HCT116 (cell line): ENCODE data around the gene EIF1AD. TPM values are rescaled to one million over a fixed set of nuclear protein-coding genes. Genes with fewer than 3 reads are reported as not detected.

Experiments used
- ATAC-seq: fragments of 200-7000 bp; cut with Tn5 transposase; 2 replicates; pipeline ENCODE4 v1.9.1; 2020; ENCODE audit warnings: mild to moderate bottlenecking, moderate library complexity
- BruUV-seq: library from RNA; stranded (reverse); fragments of 400-500 nt; replicated peaks from 2 replicates; lab custom pipeline; 2021; lab: Mats Ljungman, UMichigan
- CTCF ChIA-PET: fragments of 300-600 bp; sonication (Branson Sonifier 250); formaldehyde crosslinking; loops from one replicate; lab custom pipeline; 2021; ENCODE audit warnings: antibody characterized with exemption; lab: Charles Lee
- POLR2A ChIA-PET: fragments of 300-600, 350-600 bp; sonication (Branson Sonifier 250); formaldehyde crosslinking; loops from one replicate; lab custom pipeline; 2021; ENCODE audit warnings: antibody characterized with exemption; lab: Charles Lee
- RAD21 ChIA-PET, 2 experiments: fragments of 300-600 bp; sonication (Branson Sonifier 250); formaldehyde crosslinking; loops; one replicate each; lab custom pipeline; 2023; ENCODE audit warnings: low total read pairs in 2 of 2; ENCODE audit not compliant: uncharacterized antibody in 2 of 2, unreplicated experiment in 2 of 2, low non-redundant PET in 1 of 2; lab: Charles Lee
- DNase-seq: peaks from one replicate; pipeline ENCODE4 v3.0.0-alpha.2; 2010; ENCODE audit warnings: low read depth, low spot score
- H2AFZ ChIP-seq: fragments of 200-600 bp; shearing (Covaris generic), sonication (generic); 2 replicates; pipeline ENCODE4 v1.6.1; 2017; ENCODE audit warnings: low read depth, mixed run types, mixed read lengths, antibody characterized with exemption, low read length; ENCODE audit not compliant: poor library complexity, severe bottlenecking
- H3K27ac ChIP-seq: 2 replicates; pipeline ENCODE4 v1.5.1; 2012; ENCODE audit warnings: low read depth, low read length
- H3K27me3 ChIP-seq: fragments of 200-600 bp; sonication (generic); 2 replicates; pipeline ENCODE4 v1.6.1; 2016; ENCODE audit warnings: mixed run types, low read length, mixed read lengths; ENCODE audit not compliant: insufficient read depth
- H3K36me3 ChIP-seq, 2 experiments: fragments of 200-500 bp in 1 of 2; fragments of 200-600 bp in 1 of 2; sonication (Bioruptor generic) in 1 of 2; sonication (generic) in 1 of 2; 2 replicates each; pipeline versions ENCODE4 v1.5.1 to v1.6.1; 2014 to 2016; ENCODE audit warnings: low read length in 2 of 2, inconsistent platforms in 1 of 2, mixed read lengths in 1 of 2, mixed run types in 1 of 2; ENCODE audit not compliant: insufficient read depth in 2 of 2, control insufficient read depth in 1 of 2
- H3K4me1 ChIP-seq, 2 experiments: fragments of 200-600 bp in 1 of 2; sonication (generic) in 1 of 2; 2 replicates each; pipeline versions ENCODE4 v1.5.1 to v1.6.1; 2012 to 2017; ENCODE audit warnings: low read length in 2 of 2, inconsistent platforms in 1 of 2, mild to moderate bottlenecking in 1 of 2, mixed read lengths in 1 of 2, mixed run types in 1 of 2, moderate library complexity in 1 of 2; ENCODE audit not compliant: insufficient read depth in 2 of 2, control insufficient read depth in 1 of 2
- H3K4me2 ChIP-seq: fragments of 200-600 bp; sonication (generic); 2 replicates; pipeline ENCODE4 v1.6.1; 2017; ENCODE audit warnings: mixed run types, low read length, mixed read lengths
- H3K4me3 ChIP-seq, 2 experiments: fragments of 200-600 bp in 1 of 2; sonication (generic) in 1 of 2; replicated peaks in 1 of 2; 2 replicates each; pipeline ENCODE4 v1.5.1; 2011 to 2016; ENCODE audit warnings: low read length in 2 of 2, control low read depth in 1 of 2, low read depth in 1 of 2, mild to moderate bottlenecking in 1 of 2, mixed read lengths in 1 of 2, mixed run types in 1 of 2
- H3K79me2 ChIP-seq: fragments of 200-600 bp; sonication (generic); 2 replicates; pipeline ENCODE4 v1.6.1; 2017; ENCODE audit warnings: mild to moderate bottlenecking, mixed run types, low read length, moderate library complexity, mixed read lengths; ENCODE audit not compliant: insufficient read depth
- H3K9ac ChIP-seq: fragments of 200-600 bp; sonication (generic); 2 replicates; pipeline ENCODE4 v1.6.1; 2016; ENCODE audit warnings: low read length, mixed read lengths
- H3K9me2 ChIP-seq: fragments of 200-600 bp; sonication (generic), shearing (Covaris generic); 2 replicates; pipeline ENCODE4 v1.6.1; 2017; ENCODE audit warnings: mixed run types, mild to moderate bottlenecking, moderate library complexity; ENCODE audit not compliant: insufficient read depth
- H3K9me3 ChIP-seq, 2 experiments: fragments of 200-500 bp in 1 of 2; fragments of 200-600 bp in 1 of 2; sonication (Bioruptor generic) in 1 of 2; sonication (generic) in 1 of 2; 2 replicates each; pipeline ENCODE4 v1.6.1; 2014 to 2017; ENCODE audit warnings: low read length in 2 of 2, mixed read lengths in 2 of 2, inconsistent platforms in 1 of 2, low read depth in 1 of 2, mild to moderate bottlenecking in 1 of 2, mixed run types in 1 of 2, moderate library complexity in 1 of 2; ENCODE audit not compliant: control insufficient read depth in 1 of 2, insufficient read depth in 1 of 2
- H4K20me1 ChIP-seq: fragments of 200-600 bp; sonication (generic), shearing (Covaris generic); 2 replicates; pipeline ENCODE4 v1.6.1; 2017; ENCODE audit warnings: mixed run types, mild to moderate bottlenecking, moderate library complexity; ENCODE audit not compliant: insufficient read depth
- ATF3 ChIP-seq: IDR thresholded peaks from 2 replicates; pipeline ENCODE4 v1.6.1; 2012
- CBX3 ChIP-seq: IDR thresholded peaks from 2 replicates; pipeline ENCODE4 v1.6.1; 2012; ENCODE audit warnings: low read depth
- CEBPB ChIP-seq: IDR thresholded peaks from 2 replicates; pipeline ENCODE4 v1.6.1; 2012; ENCODE audit warnings: low read depth
- ELF1 ChIP-seq: IDR thresholded peaks from 2 replicates; pipeline ENCODE4 v1.6.1; 2012; ENCODE audit warnings: low read depth, borderline replicate concordance
- EZH2 ChIP-seq: fragments of 200-600 bp; sonication (generic); IDR thresholded peaks from 2 replicates; pipeline ENCODE4 v1.6.1; 2017; ENCODE audit warnings: antibody characterized with exemption, mixed run types
- FOSL1 ChIP-seq: IDR thresholded peaks from 2 replicates; pipeline ENCODE4 v1.6.1; 2012; ENCODE audit warnings: low read depth
- MAX ChIP-seq: IDR thresholded peaks from 2 replicates; pipeline ENCODE4 v1.6.1; 2012
- POLR2A ChIP-seq: IDR thresholded peaks from 2 replicates; pipeline ENCODE4 v1.7.0; 2011; ENCODE audit warnings: borderline replicate concordance; ENCODE audit not compliant: insufficient read depth, insufficient read length; ENCODE audit errors: extremely low read depth
- RAD21 ChIP-seq: IDR thresholded peaks from 2 replicates; pipeline ENCODE4 v1.6.1; 2012; ENCODE audit warnings: low read depth, mild to moderate bottlenecking
- SRF ChIP-seq: IDR thresholded peaks from 2 replicates; pipeline ENCODE4 v1.6.1; 2012; ENCODE audit warnings: low read depth
- YY1 ChIP-seq: IDR thresholded peaks from 2 replicates; pipeline ENCODE4 v1.6.1; 2011; ENCODE audit warnings: low read length, low read depth, moderate library complexity, mild to moderate bottlenecking; ENCODE audit not compliant: insufficient replicate concordance; ENCODE audit errors: extremely low read depth
- ZFX ChIP-seq: fragments of 450-650 bp; IDR thresholded peaks from 2 replicates; pipeline ENCODE4 v1.6.1; 2017
- intact Hi-C: fragments of 100-400 bp; cut with micrococcal nuclease; formaldehyde crosslinking; loops from 2 replicates; pipeline ENCODE4 v1.10.0; 2022
- total RNA-seq: library from RNA; stranded (reverse); gene quantifications from one replicate; pipeline ENCODE4 v1.2.1, GENCODE V29; 2021; ENCODE audit not compliant: unreplicated experiment

Gene EIF1AD
- total RNA-seq, 1 experiment from 2014 or later: 45.5 TPM

GRCh38 chr11:66014804-66015453 is 13.0 kb upstream of the EIF1AD start:
- Histone ChIP-seq H3K4me3 (peak overlapping the region in 1 of 2 experiments; percentile 37; a peak in 2 of 4 replicates), H2AFZ (no peak overlapping the region), H3K4me1 (peaks cover 58 to 94% of the 10 kb centered on the region in 2 experiments), H3K27ac (peak overlapping the region; percentile 98)
- POLR2A ChIA-PET: interaction anchor here (0.7 kb wide), 1 partner anchor 54 kb away, joined by 3 read pairs; no protein-coding TSS in a partner anchor
- no peak for DNase-seq
- CTCF ChIA-PET: interaction anchor here (0.5 kb wide), 1 partner anchor 245 kb away, joined by 5 read pairs; no protein-coding TSS in a partner anchor
- TF ChIP-seq CEBPB (no peak), YY1 (no peak), ZFX (peak; percentile 71)
- TF ChIP-seq, all 23 proteins: peak for 1
- peak overlapping the region; percentile 60 for H3K9ac ChIP-seq
- no peaks in the 10 kb centered on the region for H3K9me2 ChIP-seq
- peaks cover 11% of the 10 kb centered on the region; the same call in 1 of the 2 replicates for H3K79me2 ChIP-seq
- no peaks in the 10 kb centered on the region for H3K27me3 ChIP-seq
- no peaks in the 10 kb centered on the region for H3K9me3 ChIP-seq
- RAD21 ChIA-PET: no interaction called here
- ATAC-seq: peak; percentile 19
- H4K20me1 ChIP-seq: no peaks in the 10 kb centered on the region
- BruUV-seq: TSS peak; percentile 52
- H3K36me3 ChIP-seq: no peaks in the 10 kb centered on the region
- peak overlapping the region; percentile 67 for H3K4me2 ChIP-seq
- intact Hi-C loops: no loop called here

- H3K27me3 ChIP-seq: no peaks in the 10 kb centered on the region
- H3K4me2 ChIP-seq: peak overlapping the region; percentile 72
- BruUV-seq: no TSS peak
- no peak overlapping the region for H3K4me3 ChIP-seq
- no peaks in the 10 kb centered on the region for H4K20me1 ChIP-seq
- intact Hi-C loops: no loop called here
- peaks cover 64 to 95% of the 10 kb centered on the region in 2 experiments for H3K4me1 ChIP-seq
- no peaks in the 10 kb centered on the region for H3K9me2 ChIP-seq
- TF ChIP-seq YY1: no peak
- no peak for TF ChIP-seq ATF3
- no peak for TF ChIP-seq FOSL1
- no peak for TF ChIP-seq ZFX
- no peak for TF ChIP-seq CBX3
- no peak for TF ChIP-seq SRF
- TF ChIP-seq RAD21: no peak
- no peak for TF ChIP-seq EZH2
- TF ChIP-seq ELF1: no peak
- no peak for TF ChIP-seq MAX
- TF ChIP-seq CEBPB: no peak
- no peak for TF ChIP-seq POLR2A
- H3K9ac ChIP-seq: peak overlapping the region; percentile 57
- peak overlapping the region; percentile 45 for H3K27ac ChIP-seq
- no peak overlapping the region for H2AFZ ChIP-seq
- H3K9me3 ChIP-seq: no peaks in the 10 kb centered on the region
- ChIA-PET POLR2A (interaction anchor here (0.6 to 0.9 kb wide), 4 partner anchors 11 to 259 kb away, joined by 3 read pairs; partner anchors contain the start of genes BANF1 and SF3B2), CTCF (interaction anchor here (3.2 kb wide), 1 partner anchor 8 kb away, joined by 22 read pairs; no protein-coding TSS in a partner anchor), RAD21 (no interaction called here)
- DNase-seq (no peak), ATAC-seq (no peak)
- peaks cover 11% of the 10 kb centered on the region; the same call in 1 of the 2 replicates for H3K79me2 ChIP-seq
- H3K36me3 ChIP-seq: no peaks in the 10 kb centered on the region
Measured at GRCh38 chr11:66013762-66014100, 11.8 kb upstream of the EIF1AD start.
